SK-N-SH (cell line): ENCODE results near the gene MON2. TPM values are rescaled to one million over a fixed set of nuclear protein-coding genes. Genes with fewer than 3 reads are reported as not detected.

Experiments
- CTCF ChIA-PET: fragments of 300-600, 350-600 bp; formaldehyde crosslinking; extraction: SDS; loops from one replicate; lab custom pipeline; 2021; lab: Yijun Ruan, JAX
- POLR2A ChIA-PET: fragments of 350-600 bp; sonication (Branson Sonifier 250); formaldehyde crosslinking; extraction: SDS; loops from one replicate; lab custom pipeline; 2020; ENCODE audit warnings: antibody characterized with exemption, inconsistent platforms; lab: Yijun Ruan, JAX
- DNase-seq: peaks from one replicate; pipeline ENCODE4 v3.0.0; 2012
- H2AFZ ChIP-seq: fragments of 200-600 bp; sonication (generic); 2 replicates; pipeline ENCODE4 v1.8.1; 2016; ENCODE audit warnings: antibody characterized with exemption, mild to moderate bottlenecking, low read depth
- H3F3A ChIP-seq: fragments of 200-600 bp; sonication (generic); replicated peaks from 2 replicates; pipeline ENCODE3; 2016; ENCODE audit warnings: antibody characterized with exemption, mild to moderate bottlenecking; ENCODE audit not compliant: insufficient read depth
- H3K27ac ChIP-seq, 2 experiments: fragments of 200-500 bp in 1 of 2; fragments of 200-600 bp in 1 of 2; sonication (Bioruptor generic) in 1 of 2; sonication (generic), shearing (Covaris generic) in 1 of 2; 2 replicates each; pipeline versions ENCODE4 v1.5.1 to v1.6.1; 2014 to 2016; ENCODE audit warnings: low read depth in 2 of 2, inconsistent platforms in 1 of 2, low read length in 1 of 2, mild to moderate bottlenecking in 1 of 2, mixed read lengths in 1 of 2
- H3K27me3 ChIP-seq: fragments of 200-600 bp; sonication (generic), shearing (Covaris generic); 2 replicates; pipeline ENCODE4 v1.6.1; 2016; ENCODE audit warnings: mixed run types; ENCODE audit not compliant: insufficient read depth
- H3K36me3 ChIP-seq, 2 experiments: fragments of 200-500 bp in 1 of 2; fragments of 200-600 bp in 1 of 2; sonication (Bioruptor generic) in 1 of 2; sonication (generic) in 1 of 2; replicated peaks in 1 of 2; 2 replicates each; pipeline versions ENCODE3 to v1.5.1; 2014 to 2016; ENCODE audit warnings: low read length in 1 of 2, mild to moderate bottlenecking in 1 of 2; ENCODE audit not compliant: insufficient read depth in 2 of 2, control insufficient read depth in 1 of 2
- H3K4me1 ChIP-seq, 2 experiments: fragments of 200-500 bp in 1 of 2; fragments of 200-600 bp in 1 of 2; sonication (Bioruptor generic) in 1 of 2; sonication (generic), shearing (Covaris generic) in 1 of 2; 2 replicates each; pipeline versions ENCODE4 v1.5.1 to v1.6.1; 2014 to 2016; ENCODE audit warnings: low read depth in 1 of 2, low read length in 1 of 2, mixed run types in 1 of 2; ENCODE audit not compliant: insufficient read depth in 2 of 2, control insufficient read depth in 1 of 2
- H3K4me2 ChIP-seq: fragments of 200-600 bp; sonication (generic), shearing (Covaris generic); 2 replicates; pipeline ENCODE4 v1.6.1; 2017; ENCODE audit warnings: mixed run types
- H3K4me3 ChIP-seq, 2 experiments: fragments of 200-500 bp in 1 of 2; fragments of 200-600 bp in 1 of 2; sonication (Bioruptor generic) in 1 of 2; sonication (generic), shearing (Covaris generic) in 1 of 2; 2 replicates each; pipeline versions ENCODE4 v1.5.1 to v1.8.1; 2014 to 2016; ENCODE audit warnings: low read depth in 2 of 2, inconsistent platforms in 1 of 2, low read length in 1 of 2, mild to moderate bottlenecking in 1 of 2, mixed read lengths in 1 of 2, moderate library complexity in 1 of 2
- H3K79me2 ChIP-seq: fragments of 200-600 bp; sonication (generic); 2 replicates; pipeline ENCODE4 v1.8.1; 2017; ENCODE audit warnings: mild to moderate bottlenecking; ENCODE audit not compliant: insufficient read depth
- H3K9ac ChIP-seq: fragments of 200-600 bp; sonication (generic); 2 replicates; pipeline ENCODE4 v1.6.1; 2017; ENCODE audit warnings: mixed run types
- H3K9me2 ChIP-seq: fragments of 200-600 bp; sonication (generic); 2 replicates; pipeline ENCODE4 v1.6.1; 2017; ENCODE audit warnings: mixed run types
- H3K9me3 ChIP-seq: fragments of 200-600 bp; sonication (generic); 2 replicates; pipeline ENCODE4 v1.6.1; 2017; ENCODE audit warnings: mixed run types, mild to moderate bottlenecking, moderate library complexity
- H4K20me1 ChIP-seq: fragments of 200-600 bp; sonication (generic); 2 replicates; pipeline ENCODE4 v1.6.1; 2017; ENCODE audit warnings: mild to moderate bottlenecking, mixed run types; ENCODE audit not compliant: insufficient read depth
- CHD2 ChIP-seq: fragments of 150-350 bp; IDR thresholded peaks from 2 replicates; pipeline ENCODE4 v1.6.1; 2018; ENCODE audit warnings: low read length; ENCODE audit not compliant: partially characterized antibody
- ELF1 ChIP-seq: IDR thresholded peaks from 2 replicates; pipeline ENCODE4 v1.4.0; 2012
- FOXM1 ChIP-seq: IDR thresholded peaks from 2 replicates; pipeline ENCODE4 v1.4.0; 2012; ENCODE audit warnings: low read depth, mild to moderate bottlenecking
- GATA2 ChIP-seq: sonication (generic); formaldehyde crosslinking; IDR thresholded peaks from 2 replicates; pipeline ENCODE4 v1.5.0; 2020; ENCODE audit warnings: mild to moderate bottlenecking, missing genetic modification reagents
- MAX ChIP-seq: IDR thresholded peaks from 2 replicates; pipeline ENCODE4 v1.4.0; 2012; ENCODE audit warnings: low read depth
- NRF1 ChIP-seq: IDR thresholded peaks from 2 replicates; pipeline ENCODE4 v1.6.1; 2012; ENCODE audit warnings: low read depth, mild to moderate bottlenecking, low read length
- POLR2AphosphoS5 ChIP-seq: IDR thresholded peaks from 2 replicates; pipeline ENCODE4 v1.6.1; 2012; ENCODE audit warnings: low read depth, low read length
- REST ChIP-seq: IDR thresholded peaks from 2 replicates; pipeline ENCODE4 v1.6.1; 2012; ENCODE audit warnings: mild to moderate bottlenecking, low read depth, low read length, moderate library complexity
- RFX5 ChIP-seq: IDR thresholded peaks from 2 replicates; pipeline ENCODE4 v1.6.1; 2012; ENCODE audit warnings: mild to moderate bottlenecking, improper control_type of control experiment, low read length
- RXRA ChIP-seq: IDR thresholded peaks from 2 replicates; pipeline ENCODE4 v1.4.0; 2012; ENCODE audit warnings: low read depth, mild to moderate bottlenecking, borderline replicate concordance
- SIN3A ChIP-seq: IDR thresholded peaks from 2 replicates; pipeline ENCODE4 v1.6.1; 2012; ENCODE audit warnings: low read depth, mild to moderate bottlenecking, low read length, moderate library complexity, borderline replicate concordance
- TAF1 ChIP-seq: IDR thresholded peaks from 2 replicates; pipeline ENCODE4 v1.6.1; 2012; ENCODE audit warnings: low read depth, mild to moderate bottlenecking, low read length, moderate library complexity, borderline replicate concordance
- TCF12 ChIP-seq: IDR thresholded peaks from 2 replicates; pipeline ENCODE4 v1.4.0; 2012
- TEAD4 ChIP-seq: IDR thresholded peaks from 2 replicates; pipeline ENCODE4 v1.4.0; 2012; ENCODE audit warnings: mild to moderate bottlenecking, borderline replicate concordance; ENCODE audit not compliant: insufficient read depth
- USF1 ChIP-seq: IDR thresholded peaks from 2 replicates; pipeline ENCODE4 v1.4.0; 2012; ENCODE audit warnings: low read depth, borderline replicate concordance
- USF2 ChIP-seq: fragments of 150-350 bp; IDR thresholded peaks from 2 replicates; pipeline ENCODE4 v1.6.1; 2017; ENCODE audit warnings: antibody characterized with exemption, low read length, low read depth, borderline replicate concordance
- YY1 ChIP-seq: IDR thresholded peaks from 2 replicates; pipeline ENCODE4 v1.4.0; 2012; ENCODE audit warnings: low read depth, mild to moderate bottlenecking
- WGBS: methylation state at CpG from one replicate; pipeline ENCODE4 v1.1.6; 2017; ENCODE audit warnings: low lambda C conversion rate; 5-methylcytosine and 5-hydroxymethylcytosine counted together
- polyA plus RNA-seq, 3 experiments: library from polyadenylated mRNA; depleted of rRNA; stranded (reverse); fragments of >200 nt; gene quantifications; 2 replicates each; pipeline ENCODE4 v1.2.3, GENCODE V29; 2012

The MON2 gene
- polyA plus RNA-seq, 1 of the 3 experiments (the other 2 are of a cell fraction): 4.4 TPM

GRCh38 chr12:62618319-62618718 lies 151.7 kb downstream of the MON2 start:
- H3K4me1 ChIP-seq: no peaks in the 10 kb centered on the region; a peak in 1 of 4 replicates
- H3K9me3 ChIP-seq: no peaks in the 10 kb centered on the region
- peaks cover 7% of the 10 kb centered on the region; the same call in 1 of the 2 replicates for H3K79me2 ChIP-seq
- TF ChIP-seq USF2 (no peak), SIN3A (no peak), MAX (no peak), TEAD4 (no peak), POLR2AphosphoS5 (0 out of 2 replicates have a peak, but pooled peaks have one; percentile 11)
- H3F3A ChIP-seq: peaks cover 11% of the 10 kb centered on the region
- ChIA-PET POLR2A (no interaction called here), CTCF (interaction anchor here (1.0 to 1.1 kb wide), 2 partner anchors 14 to 86 kb away, joined by 4 read pairs; no protein-coding TSS in a partner anchor)
- H3K27me3 ChIP-seq: no peaks in the 10 kb centered on the region
- no peaks in the 10 kb centered on the region for H4K20me1 ChIP-seq
- no peak overlapping the region for H2AFZ ChIP-seq
- no peak overlapping the region for H3K4me2 ChIP-seq
- DNase-seq: no peak
- no peak overlapping the region for H3K9ac ChIP-seq
- H3K27ac ChIP-seq: no peak overlapping the region
- H3K9me2 ChIP-seq: no peaks in the 10 kb centered on the region
- no peak overlapping the region for H3K4me3 ChIP-seq
- H3K36me3 ChIP-seq: peaks cover 0 to 9% of the 10 kb centered on the region in 2 experiments

GRCh38 chr12:62618930-62619329 lies 152.3 kb downstream of the MON2 start:
- no peak overlapping the region for H2AFZ ChIP-seq
- H3K9me2 ChIP-seq: no peaks in the 10 kb centered on the region
- no peak overlapping the region for H3K9ac ChIP-seq
- no peak for DNase-seq
- H3K27me3 ChIP-seq: no peaks in the 10 kb centered on the region
- H3F3A ChIP-seq: peaks cover 11% of the 10 kb centered on the region
- H4K20me1 ChIP-seq: no peaks in the 10 kb centered on the region
- TF ChIP-seq USF1 (no peak), FOXM1 (no peak), RFX5 (no peak), RXRA (no peak), CHD2 (no peak), ELF1 (no peak), YY1 (no peak), TAF1 (no peak), REST (no peak), TCF12 (no peak), NRF1 (no peak), GATA2 (CRISPR knock-in tag) (no peak)
- no peak overlapping the region for H3K4me2 ChIP-seq
- H3K4me3 ChIP-seq: no peak overlapping the region
- no peak overlapping the region for H3K27ac ChIP-seq
- H3K79me2 ChIP-seq: peaks cover 7% of the 10 kb centered on the region; the same call in 1 of the 2 replicates
- ChIA-PET CTCF (interaction anchor here (1.1 to 1.6 kb wide), 2 partner anchors 37 to 85 kb away, joined by 4 to 8 read pairs; no protein-coding TSS in a partner anchor), POLR2A (no interaction called here)
- H3K36me3 ChIP-seq: peaks cover 0 to 9% of the 10 kb centered on the region in 2 experiments
- no peaks in the 10 kb centered on the region for H3K9me3 ChIP-seq
- no peaks in the 10 kb centered on the region; a peak in 1 of 4 replicates for H3K4me1 ChIP-seq
- 96% methylated on average over 2 of the region's 2 CpGs for WGBS
